CD8-positive, alpha-beta memory T cell (primary cell): ENCODE data around the gene RNU6-7. TPM values are rescaled to one million over a fixed set of nuclear protein-coding genes. Genes with fewer than 3 reads are reported as not detected.

Experiments
- CTCF ChIA-PET: fragments of 350-600 bp; sonication (Branson Sonifier 250); formaldehyde crosslinking; loops from one replicate; lab custom pipeline; 2021; ENCODE audit warnings: antibody characterized with exemption; lab: Charles Lee
- POLR2A ChIA-PET: fragments of 350-600 bp; sonication (Branson Sonifier 250); formaldehyde crosslinking; loops from one replicate; lab custom pipeline; 2021; ENCODE audit warnings: antibody characterized with exemption; lab: Charles Lee
- DNase-seq, 5 donors: peaks; one replicate each; pipeline versions ENCODE4 v3.0.0 to v3.0.0-alpha.2; 2020 to 2022; ENCODE audit warnings: mixed read lengths in 1 of 5
- H3K27ac ChIP-seq: one replicate; pipeline ENCODE4 v1.7.0; 2013; ENCODE audit warnings: low read depth, mild to moderate bottlenecking, low read length, moderate library complexity
- H3K27me3 ChIP-seq: 2 replicates; pipeline ENCODE4 v1.7.0; 2013; ENCODE audit warnings: low read length, mild to moderate bottlenecking; ENCODE audit not compliant: insufficient read depth, poor library complexity, severe bottlenecking
- H3K36me3 ChIP-seq: 2 replicates; pipeline ENCODE4 v1.7.0; 2013; ENCODE audit warnings: mild to moderate bottlenecking, low read length, moderate library complexity; ENCODE audit not compliant: insufficient read depth
- H3K4me1 ChIP-seq: 2 replicates; pipeline ENCODE4 v1.7.0; 2013; ENCODE audit warnings: mild to moderate bottlenecking, low read length, moderate library complexity; ENCODE audit not compliant: insufficient read depth
- H3K4me3 ChIP-seq: 2 replicates; pipeline ENCODE4 v1.7.0; 2013; ENCODE audit warnings: mild to moderate bottlenecking, low read length
- H3K9me3 ChIP-seq: 2 replicates; pipeline ENCODE4 v1.7.0; 2013; ENCODE audit warnings: mild to moderate bottlenecking, low read length
- H3K27ac Mint-ChIP-seq, 8 donors: one replicate each; pipeline ENCODE4 v1.8.0; 2020 to 2021; ENCODE audit warnings: mixed read lengths in 8 of 8, mild to moderate bottlenecking in 6 of 8, inconsistent platforms in 3 of 8, moderate library complexity in 3 of 8
- H3K27me3 Mint-ChIP-seq, 2 donors: one replicate each; pipeline ENCODE4 v1.8.0; 2020 to 2021; ENCODE audit warnings: mixed read lengths in 2 of 2, mild to moderate bottlenecking in 1 of 2, moderate library complexity in 1 of 2
- H3K36me3 Mint-ChIP-seq, 3 donors: one replicate each; pipeline ENCODE4 v1.8.0; 2020 to 2021; ENCODE audit warnings: mixed read lengths in 3 of 3, inconsistent platforms in 1 of 3, mild to moderate bottlenecking in 1 of 3
- H3K4me1 Mint-ChIP-seq, 3 donors: one replicate each; pipeline ENCODE4 v1.8.0; 2020 to 2021; ENCODE audit warnings: mixed read lengths in 3 of 3, inconsistent platforms in 1 of 3, mild to moderate bottlenecking in 1 of 3
- H3K4me3 Mint-ChIP-seq, 7 donors: one replicate each; pipeline ENCODE4 v1.8.0; 2020 to 2021; ENCODE audit warnings: mixed read lengths in 7 of 7, mild to moderate bottlenecking in 6 of 7, moderate library complexity in 4 of 7, inconsistent platforms in 2 of 7
- H3K9me3 Mint-ChIP-seq, 5 donors: one replicate each; pipeline ENCODE4 v1.8.0; 2020 to 2022; ENCODE audit warnings: mixed read lengths in 5 of 5, mild to moderate bottlenecking in 3 of 5, moderate library complexity in 2 of 5, inconsistent platforms in 1 of 5
- polyA plus RNA-seq: library from polyadenylated mRNA; unstranded; fragments of 300-500 nt; fragmentation: Illumina TruSeq; gene quantifications from one replicate; pipeline ENCODE4 v1.2.3, GENCODE V29; 2021
- total RNA-seq, 2 experiments: library from RNA; stranded (reverse); gene quantifications; one replicate each; pipeline ENCODE4 v1.2.3, GENCODE V29; 2021

RNU6-7 gene
- total and polyA plus RNA-seq, 3 experiments from 2014 or later = not detected

DNA sequence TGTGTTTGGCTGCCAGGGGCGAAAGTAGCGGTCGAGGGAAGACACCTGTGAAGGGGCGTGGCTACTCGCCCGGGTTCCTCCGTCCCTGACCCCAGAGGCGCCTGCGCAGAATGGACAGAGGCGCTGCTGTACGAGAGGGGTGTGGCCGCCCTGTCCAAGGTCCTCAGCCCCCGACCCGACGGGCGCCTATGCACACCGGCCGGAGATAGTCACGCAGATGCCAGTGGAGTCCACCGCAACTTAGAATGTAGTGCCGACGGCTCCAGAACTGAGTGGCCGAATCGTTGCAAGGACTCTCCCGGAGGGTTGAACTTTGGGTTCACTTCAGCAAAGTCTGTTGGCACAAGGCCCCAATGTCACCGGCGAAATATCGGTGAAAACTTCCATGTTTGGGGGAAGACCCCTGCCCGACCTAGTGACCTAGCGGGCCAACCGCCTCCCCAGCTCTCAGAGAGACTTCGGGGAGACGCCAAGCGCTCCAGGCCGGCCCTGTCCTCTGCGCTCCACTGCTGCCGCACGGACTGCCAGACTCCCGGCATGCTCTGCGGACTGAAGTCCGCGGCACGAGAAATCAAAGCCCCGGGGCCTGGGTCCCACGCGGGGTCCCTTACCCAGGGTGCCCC, 541 bp upstream of the RNU6-7 start:
- Histone ChIP-seq H3K27ac (peak overlapping the region; percentile 97), H3K4me3 (peak overlapping the region; percentile 85), H3K36me3 (no peaks in the 10 kb centered on the region), H3K4me1 (peaks cover 16% of the 10 kb centered on the region), H3K27me3 (no peaks in the 10 kb centered on the region), H3K9me3 (no peaks in the 10 kb centered on the region)
- H3K4me3 Mint-ChIP-seq = peak overlapping the region; percentile 85 to 97 (median 92)
- peaks cover 0 to 3% (median 0%) of the 10 kb centered on the region in 5 donors for H3K9me3 Mint-ChIP-seq
- peaks cover 29 to 43% (median 40%) of the 10 kb centered on the region in 3 donors for H3K4me1 Mint-ChIP-seq
- peaks cover 0 to 14% (median 0%) of the 10 kb centered on the region in 3 donors for H3K36me3 Mint-ChIP-seq
- peaks cover 8 to 9% of the 10 kb centered on the region in 2 donors for H3K27me3 Mint-ChIP-seq
- ChIA-PET POLR2A (interaction anchor here (3.0 kb wide), 1 partner anchor 125 kb away, joined by 21 read pairs; the partner anchor contains the start of gene ARHGAP5), CTCF (no interaction called here)
- DNase-seq = peak; percentile 54 to 82 (median 65)
- H3K27ac Mint-ChIP-seq = peak overlapping the region; percentile 93 to 100 (median 99)

DNA sequence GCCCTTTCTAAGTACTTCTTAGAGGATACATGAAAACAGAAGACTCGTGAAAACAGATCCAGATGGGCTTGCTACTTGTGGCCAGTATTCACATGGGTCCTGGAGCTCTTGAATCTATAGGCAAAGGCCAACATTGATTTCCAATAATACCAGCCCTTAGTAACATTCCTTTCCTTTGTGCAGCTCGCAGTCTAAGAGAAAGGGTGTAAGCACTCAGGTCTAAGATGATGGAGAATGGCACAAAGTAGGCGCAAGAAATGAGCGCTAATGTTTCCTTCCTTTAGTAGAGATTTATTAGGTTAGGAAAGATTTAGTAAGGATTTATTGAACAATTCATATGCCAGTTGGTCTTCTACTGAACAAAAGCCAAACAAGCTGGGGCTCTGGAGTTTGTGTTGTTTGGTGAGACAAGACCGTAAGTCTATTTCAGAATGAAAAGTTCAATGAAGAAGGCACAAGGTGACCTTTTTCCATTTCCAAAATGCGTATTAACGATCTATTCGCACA, 699 bp downstream of the RNU6-7 start:
- H3K27me3 ChIP-seq = no peaks in the 10 kb centered on the region
- H3K36me3 Mint-ChIP-seq = peaks cover 0 to 14% (median 0%) of the 10 kb centered on the region in 3 donors
- ChIA-PET CTCF (interaction anchor here (0.7 to 1.9 kb wide), 2 partner anchors 125 to 127 kb away, joined by 3 to 18 read pairs; partner anchors contain the start of gene ARHGAP5), POLR2A (interaction anchor here (0.8 to 3.0 kb wide), 2 partner anchors 126 to 1176 kb away, joined by 4 to 21 read pairs; partner anchors contain the start of gene ARHGAP5)
- H3K4me3 ChIP-seq = peak overlapping the region; percentile 85
- peaks cover 0 to 3% (median 0%) of the 10 kb centered on the region in 5 donors for H3K9me3 Mint-ChIP-seq
- H3K9me3 ChIP-seq = no peaks in the 10 kb centered on the region
- DNase-seq = no peak
- H3K4me3 Mint-ChIP-seq = peak overlapping the region; percentile 85 to 97 (median 92)
- H3K27ac ChIP-seq = peak overlapping the region; percentile 97
- H3K27ac Mint-ChIP-seq = peak overlapping the region; percentile 95 to 100 (median 99)
- H3K4me1 ChIP-seq = peaks cover 16% of the 10 kb centered on the region
- peaks cover 29 to 43% (median 40%) of the 10 kb centered on the region in 3 donors for H3K4me1 Mint-ChIP-seq
- H3K36me3 ChIP-seq = no peaks in the 10 kb centered on the region
- H3K27me3 Mint-ChIP-seq = peaks cover 3 to 8% of the 10 kb centered on the region in 2 donors

DNA sequence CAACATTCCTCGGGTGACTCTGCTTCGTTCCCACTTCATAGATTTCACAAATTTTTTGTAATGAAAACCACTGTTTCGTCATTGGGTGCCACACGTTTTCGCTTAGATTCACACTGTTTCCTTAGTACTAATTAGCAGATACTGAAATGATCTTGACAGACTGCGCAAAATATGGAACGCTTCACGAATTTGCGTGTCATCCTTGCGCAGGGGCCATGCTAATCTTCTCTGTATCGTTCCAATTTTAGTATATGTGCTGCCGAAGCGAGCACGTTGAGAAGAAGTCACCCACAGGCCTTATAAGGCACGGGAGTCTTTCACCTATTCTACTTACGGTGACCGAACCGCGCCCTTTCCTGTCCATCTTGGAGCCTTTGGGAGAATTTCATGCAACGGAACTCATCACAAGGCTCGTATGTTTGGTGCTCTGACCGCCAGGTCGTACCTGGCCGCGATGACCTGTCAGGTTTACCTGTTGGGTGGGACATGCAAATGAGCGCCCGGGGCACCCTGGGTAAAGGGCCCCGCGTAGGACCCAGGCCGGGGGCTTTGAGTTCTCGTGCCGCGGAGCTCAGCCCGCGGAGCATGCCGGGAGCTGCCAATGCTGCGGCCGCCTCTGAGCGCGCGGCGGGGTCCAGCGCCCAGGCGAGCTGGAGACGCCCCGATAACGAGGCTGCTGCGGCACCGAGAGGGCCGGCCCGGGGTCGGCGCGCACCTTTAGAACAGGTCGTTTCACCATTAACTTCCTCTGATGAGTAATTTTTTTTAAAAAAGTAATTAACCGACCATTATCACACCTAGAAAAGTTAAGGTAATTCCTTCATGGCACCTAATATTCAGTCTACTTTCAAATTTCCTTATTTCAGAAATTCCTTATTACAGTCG, 1.4 kb downstream of the RNU6-7 start, which contains the start of gene RNU6-8:
Gene RNU6-8 (minus strand): TSS at position 272 of the 885 bp plus-strand sequence.
- Histone ChIP-seq H3K9me3 (no peaks in the 10 kb centered on the region), H3K36me3 (no peaks in the 10 kb centered on the region), H3K27ac (peak within 1 kb of the TSS; percentile 97), H3K4me1 (peaks cover 16% of the 10 kb centered on the region), H3K27me3 (no peaks in the 10 kb centered on the region), H3K4me3 (peak within 1 kb of the TSS; percentile 85)
- Mint-ChIP-seq H3K9me3 (peaks cover 0 to 3% (median 0%) of the 10 kb centered on the region in 5 donors), H3K36me3 (peaks cover 0 to 14% (median 0%) of the 10 kb centered on the region in 3 donors), H3K27ac (peak within 1 kb of the TSS; percentile 95 to 100 (median 99)), H3K4me1 (peaks cover 29 to 43% (median 40%) of the 10 kb centered on the region in 3 donors), H3K27me3 (peaks cover 3 to 10% of the 10 kb centered on the region in 2 donors), H3K4me3 (peak within 1 kb of the TSS; percentile 85 to 97 (median 92))
- ChIA-PET POLR2A (interaction anchor here (0.7 to 3.0 kb wide), 3 partner anchors 127 to 1177 kb away, joined by 3 to 21 read pairs (median 4); partner anchors contain the start of genes ARHGAP5 and DTD2), CTCF (interaction anchor here (1.9 kb wide), 1 partner anchor 128 kb away, joined by 18 read pairs; the partner anchor contains the start of gene ARHGAP5)
- peak; percentile 70 to 95 (median 88) for DNase-seq

DNA sequence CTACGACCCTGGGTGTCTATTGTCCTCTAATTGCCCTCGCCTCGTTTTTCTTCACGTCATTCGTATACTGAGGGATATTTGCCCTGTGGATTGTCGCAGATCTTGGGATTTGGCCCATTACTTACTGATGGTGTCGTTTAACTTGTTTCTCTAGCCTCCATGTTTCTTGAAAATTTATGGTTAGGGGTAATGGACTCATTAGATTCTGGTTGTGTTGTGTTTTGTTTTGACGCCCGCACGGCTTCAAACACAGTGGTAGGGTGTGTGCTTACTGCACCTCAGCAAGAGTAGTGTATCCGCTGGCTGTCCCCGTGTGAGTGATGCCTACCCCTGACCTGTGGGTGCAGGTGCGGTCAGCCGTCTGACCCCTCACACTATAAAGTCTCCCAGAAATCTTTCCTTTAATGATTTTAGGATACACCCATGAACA, 2.1 kb downstream of the RNU6-7 start:
- Mint-ChIP-seq H3K36me3 (peaks cover 0 to 14% (median 0%) of the 10 kb centered on the region in 3 donors), H3K4me1 (peaks cover 29 to 43% (median 40%) of the 10 kb centered on the region in 3 donors), H3K27ac (peak overlapping the region; percentile 7 to 100 (median 96)), H3K9me3 (peaks cover 0 to 3% (median 0%) of the 10 kb centered on the region in 5 donors), H3K4me3 (peak overlapping the region; percentile 85 to 97 (median 92)), H3K27me3 (peaks cover 3 to 12% of the 10 kb centered on the region in 2 donors)
- Histone ChIP-seq H3K36me3 (no peaks in the 10 kb centered on the region), H3K4me3 (peak overlapping the region; percentile 85), H3K27me3 (no peaks in the 10 kb centered on the region), H3K27ac (peak overlapping the region; percentile 97), H3K4me1 (peaks cover 16% of the 10 kb centered on the region), H3K9me3 (no peaks in the 10 kb centered on the region)
- ChIA-PET CTCF (interaction anchor here (1.9 kb wide), 1 partner anchor 129 kb away, joined by 18 read pairs; the partner anchor contains the start of gene ARHGAP5), POLR2A (interaction anchor here (0.7 to 3.0 kb wide), 2 partner anchors 127 to 746 kb away, joined by 3 to 21 read pairs; partner anchors contain the start of genes ARHGAP5 and DTD2)
- peak in 2 of 5 donors; percentile 3 to 46 for DNase-seq

DNA sequence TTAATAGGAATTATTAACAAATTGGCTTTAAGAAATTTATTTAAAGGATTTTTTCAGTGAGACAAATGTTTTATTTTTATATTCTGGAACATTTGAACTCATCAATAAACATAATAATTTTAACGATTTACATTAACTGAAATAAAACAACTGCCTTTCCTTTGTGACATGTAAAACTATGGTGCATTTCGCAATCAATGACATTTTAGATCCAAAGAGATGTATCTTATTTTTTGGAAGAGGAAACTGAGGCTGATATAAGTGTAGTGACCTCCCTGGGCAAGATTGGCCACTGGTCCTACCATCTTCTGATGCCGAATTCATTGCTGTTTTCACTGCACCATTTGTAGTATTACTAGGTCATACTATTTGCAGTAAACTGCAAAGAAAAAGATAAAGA, 3.7 kb downstream of the RNU6-7 start:
- Mint-ChIP-seq H3K4me3 (peak overlapping the region in 1 of 7 donors; percentile 68), H3K4me1 (peaks cover 29 to 38% (median 35%) of the 10 kb centered on the region in 3 donors), H3K27ac (peak overlapping the region in 1 of 8 donors; percentile 51), H3K36me3 (peaks cover 0 to 14% (median 0%) of the 10 kb centered on the region in 3 donors), H3K9me3 (peaks cover 0 to 3% (median 0%) of the 10 kb centered on the region in 5 donors), H3K27me3 (peaks cover 0 to 14% of the 10 kb centered on the region in 2 donors)
- no peaks in the 10 kb centered on the region for H3K27me3 ChIP-seq
- H3K9me3 ChIP-seq = no peaks in the 10 kb centered on the region
- no peak for DNase-seq
- no peak overlapping the region for H3K4me3 ChIP-seq
- CTCF ChIA-PET = no interaction called here
- H3K36me3 ChIP-seq = no peaks in the 10 kb centered on the region
- POLR2A ChIA-PET = no interaction called here
- H3K4me1 ChIP-seq = peaks cover 16% of the 10 kb centered on the region
- H3K27ac ChIP-seq = no peak overlapping the region

DNA sequence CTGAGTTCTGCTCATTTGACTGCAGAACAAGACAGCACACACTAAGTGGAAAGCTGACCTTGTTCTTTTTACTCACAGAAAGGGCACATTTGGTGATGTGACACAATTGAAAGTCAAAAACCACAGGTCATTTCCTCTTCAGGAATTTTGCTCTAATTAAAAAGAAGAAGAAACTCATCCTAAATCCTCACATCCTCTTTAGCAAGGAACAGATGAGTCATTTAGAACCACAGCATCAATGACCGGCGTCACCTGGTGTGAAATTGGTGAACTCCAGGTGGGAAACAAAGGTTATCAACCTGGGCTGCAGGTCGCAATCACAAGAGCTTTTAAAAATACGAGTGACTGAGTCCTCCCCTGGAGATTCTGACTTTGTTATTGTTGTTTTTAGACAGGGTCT, 4.1 kb downstream of the RNU6-7 start:
- peaks cover 16% of the 10 kb centered on the region for H3K4me1 ChIP-seq
- no peak for DNase-seq
- ChIA-PET POLR2A (no interaction called here), CTCF (interaction anchor here (1.2 kb wide), 1 partner anchor 47 kb away, joined by 3 read pairs; no protein-coding TSS in a partner anchor)
- no peak overlapping the region for H3K4me3 ChIP-seq
- H3K27me3 ChIP-seq = no peaks in the 10 kb centered on the region
- Mint-ChIP-seq H3K27ac (peak overlapping the region in 1 of 8 donors; percentile 51), H3K9me3 (peaks cover 0 to 3% (median 0%) of the 10 kb centered on the region in 5 donors), H3K36me3 (peaks cover 0 to 13% (median 0%) of the 10 kb centered on the region in 3 donors), H3K4me3 (peak overlapping the region in 2 of 7 donors; percentile 12 to 68), H3K4me1 (peaks cover 27 to 34% (median 30%) of the 10 kb centered on the region in 3 donors), H3K27me3 (peaks cover under 1 to 14% of the 10 kb centered on the region in 2 donors)
- H3K36me3 ChIP-seq = no peaks in the 10 kb centered on the region
- H3K9me3 ChIP-seq = no peaks in the 10 kb centered on the region
- H3K27ac ChIP-seq = no peak overlapping the region

DNA sequence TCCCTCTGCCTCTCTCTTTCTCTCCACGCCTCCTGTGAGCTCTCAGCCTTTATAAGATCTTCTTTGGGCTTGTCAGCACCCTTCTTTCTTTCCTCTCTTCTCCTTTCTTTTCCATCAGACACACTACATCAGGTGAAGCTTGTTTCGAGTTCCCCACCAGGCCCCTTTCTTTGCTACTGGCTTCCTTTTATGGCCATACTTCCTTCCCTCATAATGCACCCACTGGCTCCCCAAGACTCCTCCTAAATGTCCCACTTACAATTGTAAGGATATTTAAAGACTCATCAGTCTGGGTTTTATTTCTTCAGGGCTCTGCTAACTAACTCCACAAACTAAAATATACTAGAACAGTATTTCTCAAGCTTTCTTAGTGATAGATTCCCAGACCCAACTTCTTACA, 4.7 kb downstream of the RNU6-7 start:
- POLR2A ChIA-PET = no interaction called here
- H3K27ac Mint-ChIP-seq = peak overlapping the region in 3 of 8 donors; percentile 10 to 51 (median 45)
- DNase-seq = no peak

More for the DNA sequence above, 4.7 kb downstream of the RNU6-7 start:
- H3K9me3 ChIP-seq = no peaks in the 10 kb centered on the region
- Mint-ChIP-seq H3K4me1 (peaks cover 23 to 30% (median 28%) of the 10 kb centered on the region in 3 donors), H3K36me3 (peaks cover 0 to 9% (median 0%) of the 10 kb centered on the region in 3 donors), H3K9me3 (peaks cover 0 to 3% (median 0%) of the 10 kb centered on the region in 5 donors), H3K4me3 (peak overlapping the region in 1 of 7 donors; percentile 61), H3K27me3 (peaks cover 6 to 14% of the 10 kb centered on the region in 2 donors)
- no peaks in the 10 kb centered on the region for H3K36me3 ChIP-seq
- H3K27me3 ChIP-seq = no peaks in the 10 kb centered on the region
- CTCF ChIA-PET = interaction anchor here (1.2 kb wide), 1 partner anchor 47 kb away, joined by 3 read pairs; no protein-coding TSS in a partner anchor
- peaks cover 16% of the 10 kb centered on the region for H3K4me1 ChIP-seq
- H3K27ac ChIP-seq = no peak overlapping the region
- H3K4me3 ChIP-seq = no peak overlapping the region
